ENCODE results near the gene ZNF575.

DNA sequence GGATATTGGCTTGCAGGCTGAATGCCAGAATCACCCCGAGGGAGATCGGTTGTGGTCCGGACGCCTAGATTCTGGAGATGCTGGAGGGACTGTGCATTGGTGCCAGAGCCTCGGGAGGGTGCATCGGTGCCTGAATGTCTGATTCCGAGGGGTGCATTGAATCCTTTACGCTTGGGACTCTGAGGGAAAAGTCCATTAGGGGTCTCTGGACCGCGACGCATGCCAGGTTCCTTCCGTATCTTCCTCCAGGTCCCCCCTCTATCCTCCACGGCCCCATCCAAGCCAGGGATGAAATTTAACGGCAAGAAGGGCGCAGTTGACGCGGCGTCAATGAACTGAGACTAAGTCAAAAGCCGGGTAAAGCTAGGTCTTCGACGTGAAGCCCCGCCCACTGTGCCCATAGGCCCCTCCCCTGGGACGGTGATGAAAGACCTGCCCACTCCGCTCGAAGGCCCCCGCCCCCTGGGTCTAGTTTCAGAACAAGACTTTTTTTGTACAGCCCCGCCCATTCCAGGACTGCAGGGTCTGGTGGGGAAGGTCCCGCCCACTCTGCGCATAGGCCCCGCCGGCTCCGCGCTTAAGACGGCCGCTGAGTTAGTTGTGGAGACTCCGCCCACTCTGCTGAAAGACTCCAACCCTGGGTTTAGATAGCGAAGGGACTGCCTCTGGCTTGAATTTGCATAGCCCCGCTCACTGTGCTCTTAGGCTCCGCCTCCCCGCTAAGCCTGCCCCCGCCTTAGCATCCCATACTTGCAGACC, 737 bp downstream of the ZNF575 start:
- no peak for TF ChIP-seq CTCF (IDR thresholded peaks at IDR 0.05; ENCODE audit: low read depth, low read length)
- TF ChIP-seq POLR2A (IDR thresholded peaks at IDR 0.05; ENCODE audit: extremely low read depth, insufficient read length) = no peak
- TF ChIP-seq, protein P1, sequence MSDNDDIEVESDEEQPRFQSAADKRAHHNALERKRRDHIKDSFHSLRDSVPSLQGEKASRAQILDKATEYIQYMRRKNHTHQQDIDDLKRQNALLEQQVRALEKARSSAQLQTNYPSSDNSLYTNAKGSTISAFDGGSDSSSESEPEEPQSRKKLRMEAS (IDR thresholded peaks at IDR 0.05; ENCODE audit: low read depth, low read length) = 0 out of 2 replicates have a peak, but pooled peaks have one; percentile 5
- TF ChIP-seq MYC (IDR thresholded peaks at IDR 0.05; ENCODE audit: low read depth, low read length) = no peak

Data from NB4 (cell line).